ENCODE measurements around the gene SOHLH1.
A peak's percentile ranks its signal among the peaks of the same experiment; 100 is the strongest.

Gene SOHLH1

DNA sequence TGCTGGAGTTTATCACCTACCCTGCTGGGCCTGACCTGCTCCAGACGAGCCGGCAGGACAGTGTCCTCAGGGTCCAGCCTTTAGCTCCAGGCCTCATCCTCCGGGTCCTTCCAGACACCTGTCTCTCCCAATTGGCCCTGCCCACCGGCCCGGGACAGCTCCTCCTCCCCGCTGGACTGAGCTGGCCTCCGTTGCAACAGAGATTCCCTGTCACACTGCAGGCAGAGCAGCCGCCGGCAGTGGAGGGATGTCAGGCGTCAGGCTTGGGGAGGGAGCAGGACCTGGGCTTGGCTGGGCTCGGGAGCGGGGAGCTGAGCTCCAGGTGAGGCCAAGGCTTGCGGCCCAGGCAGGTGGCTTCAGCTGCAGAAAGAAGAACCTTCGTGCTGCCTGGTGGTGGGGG is 4.4 kb upstream of the SOHLH1 start:
- no peak for DNase-seq (ENCODE audit: low spot score)

DNA sequence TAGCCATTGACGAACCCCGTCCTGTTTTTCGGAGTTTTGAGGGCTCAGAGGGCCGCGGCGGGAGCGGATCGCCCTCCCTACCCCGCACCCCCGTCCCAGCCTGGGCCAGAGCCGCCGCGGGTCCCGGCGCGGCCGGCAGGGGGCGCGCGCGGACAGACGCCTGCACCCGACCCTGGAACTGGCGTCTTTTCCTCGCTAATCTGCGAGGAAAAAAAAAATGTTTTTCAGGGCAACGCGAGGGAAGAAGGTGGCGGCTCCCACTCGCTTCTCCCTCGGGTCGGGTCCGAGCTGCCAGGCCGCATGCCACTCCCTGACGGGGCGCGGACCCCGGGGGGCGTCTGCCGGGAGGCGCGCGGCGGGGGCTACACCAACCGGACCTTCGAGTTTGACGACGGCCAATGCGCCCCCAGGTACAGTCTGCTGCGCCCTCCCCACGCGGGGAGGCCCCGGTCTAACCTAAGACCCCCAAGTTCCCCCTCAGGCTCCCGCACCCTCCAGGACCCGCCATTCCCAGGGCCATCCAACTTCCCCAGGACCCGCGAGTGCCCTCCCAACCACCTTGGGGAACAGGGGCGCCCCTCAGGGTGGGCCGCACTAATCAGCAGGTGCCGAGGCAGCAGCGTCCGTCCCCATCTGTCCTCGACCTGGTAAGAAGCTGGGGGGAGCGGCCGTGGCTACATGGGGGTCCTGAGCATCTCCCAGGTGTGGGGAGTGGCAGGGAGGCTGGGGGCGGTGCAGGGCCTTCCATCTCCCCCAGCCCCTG is 2.9 kb upstream of the SOHLH1 start, which contains the start of gene KCNT1:
Gene KCNT1, plus strand, starts transcription at position 227 of the 763 bp plus-strand sequence. Its CDS starts 74 bp downstream, at position 301.
- peak; percentile 99 for DNase-seq (ENCODE audit: low spot score)

DNA sequence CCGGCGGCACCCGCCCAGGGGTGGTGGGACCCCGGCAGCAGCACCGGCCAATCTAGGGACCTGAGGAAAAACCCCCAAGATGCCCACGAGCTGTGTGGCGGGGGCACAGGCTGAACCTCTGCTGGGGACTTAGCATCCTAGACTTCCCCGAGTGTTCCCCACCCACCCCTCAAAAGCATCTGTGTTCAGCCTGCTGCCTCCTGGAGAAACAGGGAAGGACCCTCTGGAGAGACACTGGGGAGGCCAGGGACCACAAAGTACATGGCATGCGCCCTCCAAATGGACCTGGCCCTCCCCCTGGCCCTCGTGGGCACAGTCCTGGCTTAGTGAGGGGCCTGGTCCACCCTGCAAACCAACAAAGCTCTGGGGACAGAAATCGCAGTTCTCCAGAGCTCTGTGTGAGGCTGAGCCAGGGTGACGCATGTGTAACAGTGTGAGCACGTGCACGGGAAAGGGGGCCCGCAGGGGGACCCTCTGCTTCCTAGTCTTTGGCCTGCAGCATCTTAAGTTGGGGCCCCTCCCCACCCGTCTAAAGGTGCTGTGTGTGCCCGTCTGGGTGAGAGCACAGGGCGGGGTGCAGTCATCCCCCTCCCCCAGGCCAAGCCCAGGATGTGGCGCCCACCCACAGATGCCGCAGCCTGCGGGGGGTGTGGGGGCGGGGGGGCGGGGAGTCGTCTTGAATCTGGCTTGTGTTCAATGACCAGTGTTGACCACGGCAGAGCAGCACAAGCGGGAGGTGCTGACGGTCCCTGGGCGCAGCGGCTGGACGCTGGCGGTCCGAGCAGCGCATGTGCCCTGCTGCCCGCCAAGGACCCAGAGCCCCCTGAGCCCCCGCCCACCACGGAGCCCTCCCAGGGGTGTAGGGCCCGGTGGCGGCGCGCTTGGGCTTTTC is 2.0 kb upstream of the SOHLH1 start:
- DNase-seq (ENCODE audit: low spot score): no peak

DNA sequence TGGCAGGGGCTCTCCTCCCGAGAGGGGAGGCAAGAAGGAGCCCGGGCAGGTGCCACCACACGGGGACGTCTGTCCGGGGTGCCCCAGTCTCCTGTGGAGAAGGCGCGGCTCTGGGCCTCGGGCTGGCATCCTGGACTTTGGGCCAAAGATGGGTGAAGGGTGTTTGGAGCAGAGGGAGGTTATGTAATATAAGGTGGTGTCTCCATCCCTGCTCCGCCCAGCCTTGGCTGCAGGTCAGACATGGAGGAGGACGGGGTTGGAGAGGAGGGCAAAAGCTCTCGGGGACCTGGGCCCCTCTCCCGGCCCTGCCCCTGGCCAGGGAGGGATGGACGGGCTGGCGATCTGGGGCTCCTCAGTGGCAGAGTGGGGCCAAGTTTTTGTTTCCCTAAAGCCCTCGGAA is 1.2 kb upstream of the SOHLH1 start:
- no peak for DNase-seq (ENCODE audit: low spot score)

DNA sequence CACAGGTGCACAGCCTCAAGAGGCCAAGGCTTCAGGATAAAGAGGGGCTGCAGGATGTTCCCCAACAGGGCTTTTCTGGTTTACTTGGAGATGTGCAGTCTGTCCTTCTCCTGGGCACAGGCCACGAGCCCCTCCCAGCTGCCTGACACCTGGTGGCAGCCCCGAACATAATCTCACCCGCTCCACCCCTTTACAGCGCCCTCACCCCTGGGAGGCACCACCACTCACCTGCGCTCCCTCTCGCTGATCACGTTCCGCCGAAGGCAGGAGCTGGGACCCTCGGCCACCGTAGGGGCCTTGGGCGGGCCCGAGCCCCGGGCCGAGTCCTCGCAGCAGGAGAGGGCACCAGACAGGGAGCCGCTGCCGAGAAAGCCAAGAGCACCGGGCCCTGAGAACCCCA is 514 bp downstream of the SOHLH1 start:
- DNase-seq (ENCODE audit: low spot score): no peak

DNA sequence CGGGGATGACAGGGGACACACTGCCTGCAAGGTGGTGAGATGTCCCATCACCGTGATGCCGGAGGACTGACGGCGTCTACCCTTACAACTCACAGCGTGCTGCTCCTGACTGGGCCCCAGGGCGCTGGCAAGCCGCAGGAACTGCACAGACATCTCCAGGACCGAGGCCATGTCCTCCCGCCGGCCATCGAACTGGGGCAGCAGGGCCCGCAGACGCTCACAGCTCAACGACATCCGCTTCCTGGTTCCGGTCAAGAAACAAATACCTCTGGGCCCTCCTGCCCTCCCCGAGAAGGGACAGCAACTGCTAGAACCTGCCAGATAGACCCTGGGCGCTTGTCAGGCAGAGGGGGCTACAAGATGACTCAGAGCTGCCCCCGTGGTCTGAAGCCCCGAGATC is 1.0 kb downstream of the SOHLH1 start:
- no peak for DNase-seq (ENCODE audit: low spot score)

DNA sequence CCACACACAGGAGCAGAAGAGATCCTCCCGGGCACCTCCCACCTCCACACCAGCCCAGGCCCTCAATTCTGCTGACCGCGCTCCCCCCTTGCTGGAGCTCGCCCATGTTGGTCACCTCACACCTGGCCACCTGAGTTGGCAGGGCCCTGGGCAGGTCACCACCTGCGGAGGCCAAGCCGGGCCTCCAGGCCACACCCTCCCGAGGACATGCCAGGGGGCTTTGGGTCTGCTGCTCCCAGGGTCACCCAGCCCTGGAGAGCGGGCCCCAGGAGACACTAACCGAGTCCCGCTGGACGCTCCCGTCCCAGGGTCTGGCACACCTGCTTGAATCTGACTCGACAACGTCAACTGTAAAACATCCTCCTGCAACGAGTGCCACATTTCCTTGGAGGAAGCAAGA is 2.1 kb downstream of the SOHLH1 start:
- DNase-seq (ENCODE audit: low spot score): no peak

DNA sequence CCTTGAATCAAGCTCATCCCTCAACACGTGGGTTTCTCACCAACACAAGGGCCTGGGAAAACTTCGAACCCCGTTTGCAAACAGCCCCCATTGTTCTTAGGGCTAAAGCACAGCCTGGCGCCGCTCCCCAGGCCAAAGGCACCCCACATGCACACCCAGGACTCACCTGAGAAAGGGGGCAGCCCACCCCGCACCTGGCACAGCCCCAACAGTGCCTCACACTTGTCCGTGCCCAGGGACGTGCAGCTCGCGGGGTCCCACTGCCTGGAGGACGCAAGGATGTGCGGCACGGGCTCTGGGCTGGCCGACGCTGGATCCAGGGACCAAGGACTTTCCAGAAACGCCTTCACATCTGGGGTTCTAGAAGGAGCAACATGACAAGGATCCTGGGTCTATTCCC is 2.8 kb downstream of the SOHLH1 start:
- no peak for DNase-seq (ENCODE audit: low spot score)

DNA sequence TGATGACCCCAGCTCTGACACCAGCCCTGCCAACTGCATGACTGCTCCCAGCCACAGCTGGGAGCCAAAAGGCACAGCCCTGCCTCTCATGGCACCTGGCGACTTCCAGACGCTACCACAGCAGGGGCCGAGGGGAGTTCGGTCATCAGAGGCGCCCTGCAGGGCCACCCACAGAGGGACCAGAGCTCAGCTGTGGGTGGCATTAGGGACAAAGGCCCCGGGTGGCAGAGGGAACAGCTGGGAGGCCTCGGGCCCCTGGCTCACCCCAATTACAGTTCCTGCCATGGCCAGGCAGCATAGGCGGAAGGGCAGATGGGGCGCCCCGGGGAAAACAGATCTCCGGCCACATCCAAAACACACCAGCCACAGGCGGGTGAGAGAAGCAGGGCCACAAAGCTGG is 3.6 kb downstream of the SOHLH1 start:
- DNase-seq (ENCODE audit: low spot score): no peak

DNA sequence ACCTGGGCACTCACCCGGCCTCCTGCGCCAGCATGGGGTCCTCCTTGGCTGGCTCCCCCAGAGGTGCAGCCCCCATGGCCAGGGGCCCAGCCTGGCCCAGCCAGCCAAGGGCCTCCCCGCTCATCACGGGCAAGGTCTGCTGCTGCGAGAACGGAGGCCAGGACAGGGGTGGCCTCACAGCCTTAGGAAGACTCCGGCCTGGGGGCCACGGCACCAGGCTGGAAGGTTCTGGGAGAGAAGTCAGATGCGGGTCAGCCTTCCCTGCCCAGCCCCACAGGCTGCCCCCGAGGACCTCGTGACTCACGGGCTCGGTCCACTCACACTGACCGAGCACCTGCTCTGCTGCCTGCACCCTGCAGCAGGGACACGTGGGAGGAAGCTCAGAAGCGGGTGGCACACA is 4.2 kb downstream of the SOHLH1 start:
- DNase-seq (ENCODE audit: low spot score): no peak

DNA sequence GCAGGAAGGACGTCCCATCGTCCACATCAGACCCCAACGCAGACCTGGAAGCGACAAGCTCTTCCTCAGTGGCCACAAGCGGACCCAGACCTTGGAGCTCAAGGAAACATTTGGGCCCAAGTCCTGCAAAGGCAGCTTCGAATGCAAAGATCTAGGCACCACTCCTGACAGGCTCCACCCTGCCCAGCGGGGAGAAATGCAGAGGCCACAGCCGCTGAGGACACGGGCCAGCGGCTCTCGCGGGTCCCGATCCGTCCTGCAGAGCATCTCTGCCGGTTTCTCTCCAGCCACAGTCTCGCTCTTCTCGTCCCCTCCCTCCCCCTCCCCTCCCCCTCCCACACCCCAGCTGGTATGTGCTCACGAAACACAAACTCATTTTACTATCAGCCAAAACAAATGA is 4.9 kb downstream of the SOHLH1 start:
- DNase-seq (ENCODE audit: low spot score): no peak

DNA sequence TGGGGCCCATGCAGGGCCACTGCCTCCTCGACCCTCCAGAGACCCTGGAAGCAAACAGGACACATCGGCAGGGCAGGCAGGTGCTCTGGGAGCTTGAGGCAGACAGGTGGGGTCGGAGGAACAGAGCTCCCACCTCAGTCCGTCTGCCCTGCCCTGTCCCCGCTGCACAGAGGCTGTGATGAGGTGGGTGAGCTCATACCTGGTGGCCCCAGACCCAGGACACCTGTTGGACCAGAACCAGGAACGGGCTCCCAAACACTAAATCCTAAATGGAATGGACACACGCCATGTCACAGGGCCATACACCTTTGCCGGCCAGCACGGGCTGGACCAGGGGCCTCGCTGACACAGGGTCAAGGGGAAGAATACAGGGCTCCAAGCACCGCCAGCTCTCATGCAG is 5.5 kb downstream of the SOHLH1 start:
- DNase-seq (ENCODE audit: low spot score): no peak

DNA sequence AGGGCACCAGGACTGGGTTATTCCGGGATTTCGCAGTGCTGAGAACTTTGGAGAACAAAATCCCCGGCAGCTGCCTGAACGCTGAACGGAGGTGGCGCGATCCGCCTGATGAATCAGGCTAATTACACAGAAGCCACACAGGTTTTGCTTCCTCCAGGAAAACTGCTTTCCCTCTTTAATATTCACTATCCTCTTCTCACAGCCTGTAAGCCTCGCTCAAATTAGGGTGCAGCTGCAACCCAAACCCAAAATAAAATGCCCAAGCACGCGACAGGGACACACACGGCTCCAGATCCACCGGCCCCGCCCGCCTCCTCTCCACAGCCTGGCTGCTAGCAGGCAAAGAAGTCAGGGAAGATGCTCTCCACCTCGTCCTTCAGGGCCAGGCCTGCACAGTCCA is 6.0 kb downstream of the SOHLH1 start:
- DNase-seq (ENCODE audit: low spot score): no peak

DNA sequence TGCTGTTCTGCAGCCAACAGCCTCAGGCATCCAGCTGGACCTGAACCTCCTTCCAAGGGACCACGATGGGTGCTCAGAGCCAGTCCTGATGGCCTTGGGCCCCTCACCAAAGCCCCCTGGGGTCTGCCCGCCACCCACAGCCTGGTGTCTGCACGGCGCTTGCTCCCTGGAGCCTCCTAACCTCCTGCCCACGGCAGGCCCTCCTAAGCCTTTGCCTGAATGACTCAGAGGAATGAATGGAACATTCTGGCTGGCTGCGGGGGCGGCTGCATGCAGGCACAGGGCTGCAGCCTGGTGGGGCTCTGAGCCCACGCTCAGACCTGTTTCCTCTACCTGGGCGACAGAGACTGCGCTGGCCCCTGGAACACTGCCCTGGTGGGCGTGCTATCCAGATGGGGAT is 6.9 kb downstream of the SOHLH1 start:
- DNase-seq (ENCODE audit: low spot score): no peak

DNA sequence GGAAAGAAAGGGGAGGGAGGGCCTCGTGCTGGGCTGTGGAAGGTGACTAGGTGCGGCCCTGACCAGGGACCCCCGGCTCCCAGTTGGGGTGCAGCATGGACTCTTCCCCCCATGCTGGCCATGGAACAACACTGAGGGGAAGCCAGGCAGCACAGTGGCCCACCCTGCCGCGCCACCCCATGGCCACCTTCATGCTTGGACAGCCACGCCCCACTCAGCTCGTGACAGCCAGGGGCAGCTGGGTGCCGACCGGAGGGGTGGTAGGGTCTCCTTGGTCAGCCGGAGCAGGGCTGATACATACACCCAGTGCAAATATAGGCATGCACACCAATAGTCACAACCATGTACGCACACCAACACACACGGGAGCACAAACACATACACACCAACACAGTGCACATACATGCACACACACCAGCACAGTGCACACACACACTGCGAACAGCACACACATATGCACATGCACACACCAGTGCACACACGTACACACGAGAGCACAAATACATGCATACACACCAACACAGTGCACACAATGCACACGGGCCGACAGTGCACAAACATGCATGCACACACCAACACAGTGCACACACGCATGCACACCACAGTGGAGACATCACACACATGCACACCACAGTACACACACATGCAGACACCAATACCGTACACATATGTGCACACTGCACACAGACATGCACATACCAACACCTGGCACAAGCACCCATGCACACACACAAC is 8.3 kb downstream of the SOHLH1 start:
- DNase-seq (ENCODE audit: low spot score): no peak

DNA sequence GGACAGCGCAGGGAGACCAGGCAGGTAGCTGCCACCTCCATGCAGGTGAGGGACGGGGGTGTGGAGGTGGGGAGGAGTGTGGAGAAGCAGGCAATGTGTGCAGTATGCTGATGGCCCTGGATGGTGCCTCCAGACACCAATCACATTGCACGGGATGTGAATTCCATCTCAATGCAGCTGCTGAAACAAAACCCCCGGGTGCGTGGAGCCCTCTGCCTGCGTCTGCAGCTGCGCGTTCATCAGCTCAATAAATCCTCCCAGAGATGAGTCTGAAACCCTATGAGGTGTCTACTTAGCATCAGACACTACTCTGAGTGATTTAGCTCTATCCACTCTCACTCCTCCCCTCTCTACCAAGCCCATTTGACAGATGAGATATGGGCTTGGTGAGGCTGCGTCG is 10.3 kb downstream of the SOHLH1 start:
- DNase-seq (ENCODE audit: low spot score): no peak

DNA sequence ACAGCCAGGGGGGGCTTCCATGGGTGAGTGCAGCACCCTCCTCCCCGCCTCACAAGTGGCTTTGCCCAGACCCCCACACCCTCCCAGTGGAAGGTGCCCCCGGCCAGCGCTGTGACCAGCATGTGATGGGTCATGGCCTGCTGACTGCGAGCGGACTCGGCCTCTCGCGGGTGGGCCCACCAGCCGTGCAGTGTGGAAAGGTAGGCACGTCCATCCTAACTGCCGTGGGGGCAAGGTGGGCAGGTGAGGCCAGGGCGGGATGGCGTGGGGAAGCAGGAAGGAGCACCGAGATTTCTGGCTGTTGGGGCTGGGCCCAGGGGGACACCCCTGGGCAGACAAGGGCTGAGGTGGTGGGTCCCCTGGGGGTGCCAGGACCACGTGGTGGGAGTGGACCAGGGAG is 12.1 kb downstream of the SOHLH1 start:
- DNase-seq (ENCODE audit: low spot score): no peak

DNA sequence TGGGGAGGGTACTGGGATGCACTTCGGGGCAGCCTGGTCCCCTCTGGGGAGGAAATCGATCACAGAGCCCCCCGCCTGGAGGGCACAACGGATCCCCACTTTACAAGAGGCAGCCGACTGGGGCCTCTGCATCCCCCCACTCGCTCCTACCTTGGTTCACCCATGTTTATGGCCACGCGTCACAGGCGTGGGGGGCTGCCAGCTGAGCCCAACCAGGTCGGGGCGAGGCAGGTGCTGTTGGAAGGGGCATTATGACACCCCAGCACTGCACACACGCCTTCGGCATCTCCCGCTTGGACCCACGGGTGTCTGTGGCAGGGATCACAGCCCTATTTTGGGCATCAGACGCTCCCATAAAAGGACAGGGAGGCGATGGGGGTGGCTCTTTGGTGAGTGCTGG is 14.6 kb downstream of the SOHLH1 start:
- DNase-seq (ENCODE audit: low spot score): no peak

DNA sequence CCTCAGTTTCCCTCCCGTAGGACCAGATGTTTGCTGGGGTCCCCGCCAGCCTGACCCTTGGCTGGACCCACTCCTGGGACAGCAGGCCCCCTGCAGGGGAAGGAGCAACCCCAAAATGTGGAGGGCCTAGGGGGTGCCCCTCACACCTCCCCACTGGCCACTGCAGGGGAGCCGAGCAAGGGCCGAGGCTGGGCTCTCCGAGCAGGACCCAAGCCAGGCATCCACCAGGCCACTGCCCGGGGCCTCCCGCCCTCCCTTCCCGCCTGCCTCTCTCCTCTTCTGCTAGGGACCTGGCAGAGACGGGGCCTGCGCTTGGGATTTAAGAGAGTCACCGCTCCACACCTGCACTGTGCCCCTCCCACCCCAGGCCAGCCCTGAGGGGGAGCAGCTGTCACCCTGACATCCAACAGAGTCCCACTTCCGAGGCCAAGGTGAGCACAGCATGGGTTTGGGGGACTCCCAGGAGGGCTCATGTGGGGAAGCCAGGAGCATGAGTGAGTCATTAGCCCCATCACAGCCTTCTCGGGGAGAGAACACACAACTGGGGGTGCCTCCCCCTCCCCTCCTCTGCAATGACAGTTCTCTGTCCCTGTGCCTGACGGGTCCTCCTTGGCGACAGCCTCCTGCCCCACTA is 15.8 kb downstream of the SOHLH1 start:
- no peak for DNase-seq (ENCODE audit: low spot score)

DNA sequence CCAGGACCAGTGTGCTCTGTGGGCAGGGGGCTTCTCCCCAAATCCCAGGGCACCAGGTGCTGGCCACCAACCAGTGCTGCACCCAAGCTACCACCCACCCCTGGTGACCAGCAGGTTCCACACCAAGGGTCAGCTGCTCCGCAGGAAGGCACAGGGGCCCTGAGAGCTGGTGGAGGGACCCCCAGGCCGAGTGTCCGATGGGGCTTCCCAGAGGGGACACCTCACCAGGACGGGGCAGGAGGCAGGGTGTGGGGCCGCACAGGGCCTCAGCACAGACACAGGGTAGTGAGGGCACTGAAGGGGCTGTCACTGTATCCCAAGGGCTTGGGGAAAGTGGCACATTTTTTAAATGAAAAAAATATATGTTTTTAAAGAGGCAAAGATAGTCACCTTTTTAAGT is 18.1 kb downstream of the SOHLH1 start:
- DNase-seq (ENCODE audit: low spot score): no peak

DNA sequence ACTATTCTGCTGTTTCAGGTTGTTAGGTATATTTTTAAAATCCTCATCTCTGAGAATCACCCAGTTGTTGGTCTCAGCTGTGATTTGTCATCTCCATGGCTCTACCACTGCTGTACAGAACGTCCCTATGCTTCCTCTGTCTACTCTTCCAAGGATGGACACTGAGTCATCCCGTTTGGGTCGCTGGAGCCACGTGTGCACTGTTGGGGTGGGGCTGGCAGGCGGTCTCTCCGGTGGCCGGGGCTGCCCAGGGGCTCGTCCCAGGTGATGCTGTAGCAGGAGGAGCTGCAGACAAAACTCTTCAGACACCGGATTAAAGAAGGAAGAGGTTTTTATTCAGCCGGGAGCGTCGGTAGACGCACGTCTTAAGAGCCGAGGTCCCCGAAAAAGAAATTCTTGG is 19.2 kb downstream of the SOHLH1 start:
- no peak for DNase-seq (ENCODE audit: low spot score)

Measured in HuH-7 (cell line).